ENCODE measurements around the gene ADCY5. TPM values are rescaled to one million over a fixed set of nuclear protein-coding genes. Genes with fewer than 3 reads are reported as not detected.

ADCY5 gene
- total and polyA plus RNA-seq, 4 donors: 0.74 to 6.6 (median 2.9) TPM

- no peak for TF ChIP-seq JUND (IDR thresholded peaks at IDR 0.05)
- no peak for TF ChIP-seq HNF4A (conservative IDR thresholded peaks at IDR 0.05)
- TF ChIP-seq ATF3 (IDR thresholded peaks at IDR 0.05): no peak
- TF ChIP-seq YY1 (IDR thresholded peaks at IDR 0.05): no peak
- no peak for TF ChIP-seq FOXA1 (IDR thresholded peaks at IDR 0.05)
- TF ChIP-seq RXRA (IDR thresholded peaks at IDR 0.05): no peak
- no peak for TF ChIP-seq HNF4G (IDR thresholded peaks at IDR 0.05)
- no peak for TF ChIP-seq MAX (IDR thresholded peaks at IDR 0.05)
- TF ChIP-seq CTCF (IDR thresholded peaks at IDR 0.05; ENCODE audit: low read depth, low read length, missing input control): no peak
- WGBS: 72% methylated on average over 4 of the region's 4 CpGs
- Histone ChIP-seq H3K36me3 (ENCODE audit: control insufficient read depth in 4 of 4, insufficient read depth in 3 of 4, low read depth in 1 of 4, low read length in 3 of 4) (peaks cover 0 to 3% (median 0%) of the 10 kb centered on the region in 4 donors), H3K4me3 (ENCODE audit: low read depth in 1 of 3, low read length in 3 of 3) (no peak overlapping the region), H3K9me3 (ENCODE audit: control insufficient read depth in 4 of 4, low read length in 3 of 4) (no peaks in the 10 kb centered on the region), H3K27ac (ENCODE audit: low read depth in 1 of 2, low read length in 2 of 2) (no peak overlapping the region), H3K9ac (ENCODE audit: low read depth in 1 of 2, low read length in 2 of 2) (no peak overlapping the region), H3K27me3 (ENCODE audit: control insufficient read depth in 4 of 4, insufficient read depth in 4 of 4, low read length in 3 of 4) (no peaks in the 10 kb centered on the region), H3K4me1 (ENCODE audit: control insufficient read depth in 4 of 4, insufficient read depth in 4 of 4, low read length in 3 of 4) (no peaks in the 10 kb centered on the region)
- no peak for DNase-seq (ENCODE audit: low spot score)
These were observed 147.3 kb downstream of the ADCY5 start for GRCh38 chr3:123301331-123302184.

- Histone ChIP-seq H3K27ac (ENCODE audit: low read depth in 1 of 2, low read length in 2 of 2) (no peak overlapping the region), H3K36me3 (ENCODE audit: control insufficient read depth in 4 of 4, insufficient read depth in 3 of 4, low read depth in 1 of 4, low read length in 3 of 4) (peaks cover 0 to 3% (median 0%) of the 10 kb centered on the region in 4 donors), H3K4me1 (ENCODE audit: control insufficient read depth in 4 of 4, insufficient read depth in 4 of 4, low read length in 3 of 4) (no peaks in the 10 kb centered on the region), H3K27me3 (ENCODE audit: control insufficient read depth in 4 of 4, insufficient read depth in 4 of 4, low read length in 3 of 4) (no peaks in the 10 kb centered on the region), H3K9ac (ENCODE audit: low read depth in 1 of 2, low read length in 2 of 2) (no peak overlapping the region), H3K4me3 (ENCODE audit: low read depth in 1 of 3, low read length in 3 of 3) (no peak overlapping the region), H3K9me3 (ENCODE audit: control insufficient read depth in 4 of 4, low read length in 3 of 4) (no peaks in the 10 kb centered on the region)
- no peak for DNase-seq (ENCODE audit: low spot score)
- TF ChIP-seq CTCF (IDR thresholded peaks at IDR 0.05; ENCODE audit: low read depth, low read length, missing input control): no peak
- no peak for TF ChIP-seq HNF4G (IDR thresholded peaks at IDR 0.05)
- TF ChIP-seq JUND (IDR thresholded peaks at IDR 0.05): no peak
- TF ChIP-seq ATF3 (IDR thresholded peaks at IDR 0.05): no peak
- TF ChIP-seq MAX (IDR thresholded peaks at IDR 0.05): no peak
- no peak for TF ChIP-seq GABPA (IDR thresholded peaks at IDR 0.05 in 1 of 2, conservative IDR thresholded peaks at IDR 0.05 in 1 of 2)
- no peak for TF ChIP-seq HNF4A (conservative IDR thresholded peaks at IDR 0.05)
- no peak for TF ChIP-seq RAD21 (IDR thresholded peaks at IDR 0.05)
- TF ChIP-seq REST (IDR thresholded peaks at IDR 0.05): no peak
- no peak for TF ChIP-seq SP1 (IDR thresholded peaks at IDR 0.05)
- TF ChIP-seq FOXA2 (IDR thresholded peaks at IDR 0.05): no peak
- TF ChIP-seq YY1 (IDR thresholded peaks at IDR 0.05): no peak
- TF ChIP-seq TAF1 (conservative IDR thresholded peaks at IDR 0.05): no peak
- no peak for TF ChIP-seq EGR1 (IDR thresholded peaks at IDR 0.05; ENCODE audit: low read depth in 2 of 2)
- no peak for TF ChIP-seq NR2F2 (IDR thresholded peaks at IDR 0.05)
- WGBS: 82% methylated on average over 8 of the region's 8 CpGs
These were observed 148.3 kb downstream of the ADCY5 start for GRCh38 chr3:123300583-123300982.

All from liver (tissue), 9 donors.